Testis (tissue), 3 donors: ENCODE data around the gene TMEM164. TPM values are rescaled to one million over a fixed set of nuclear protein-coding genes. Genes with fewer than 3 reads are reported as not detected.

ENCODE experiments used
- DNase-seq: peaks from one replicate; pipeline ENCODE4 v3.0.0-alpha.2; 2019
- H3K27ac ChIP-seq, 2 donors: fragments of 200-600 bp; sonication (generic); one replicate each; pipeline ENCODE4 v1.5.1; 2019
- H3K27me3 ChIP-seq: fragments of 200-600 bp; sonication (generic); one replicate; pipeline ENCODE4 v1.5.1; 2019
- H3K36me3 ChIP-seq: fragments of 200-600 bp; sonication (generic); one replicate; pipeline ENCODE4 v1.5.1; 2017; ENCODE audit warnings: low read depth; ENCODE audit errors: missing control alignments
- H3K4me1 ChIP-seq: fragments of 200-600 bp; sonication (generic); one replicate; pipeline ENCODE4 v1.5.1; 2019
- H3K4me3 ChIP-seq, 2 donors: fragments of 200-600 bp; sonication (generic); one replicate each; pipeline ENCODE4 v1.5.1; 2017 to 2019
- H3K9me3 ChIP-seq: fragments of 200-600 bp; sonication (generic); one replicate; pipeline ENCODE4 v1.5.1; 2017
- CTCF ChIP-seq, 3 experiments: fragments of 450-650 bp in 2 of 3; fragments of 200-600 bp in 1 of 3; sonication (generic) in 1 of 3; IDR thresholded peaks; one replicate each; pipeline ENCODE4 v1.5.1; 2016 to 2019; ENCODE audit warnings: antibody characterized with exemption in 3 of 3, mild to moderate bottlenecking in 2 of 3, moderate library complexity in 1 of 3
- POLR2A ChIP-seq: fragments of 450-650 bp; IDR thresholded peaks from one replicate; pipeline ENCODE4 v1.6.1; 2017; ENCODE audit warnings: antibody characterized with exemption, mild to moderate bottlenecking, moderate library complexity
- WGBS, 2 donors: methylation state at CpG; one replicate each; pipeline ENCODE4 v1.1.5; 2018; 5-methylcytosine and 5-hydroxymethylcytosine counted together
- intact Hi-C: fragments of 100-400 bp; cut with DNase I; formaldehyde crosslinking; loops from one replicate; pipeline ENCODE4 v1.15.1; 2023; ENCODE audit warnings: low total_unique reads
- microRNA counts, 2 donors: library from miRNA; unstranded; fragments of <30 nt; microRNA quantifications; one replicate each; lab custom pipeline; 2016
- microRNA-seq, 2 donors: library from miRNA; unstranded; fragments of <30 nt; microRNA quantifications; one replicate each; pipeline ENCODE4, GENCODE V29; 2016; ENCODE audit warnings: borderline number of aligned reads in 2 of 2, borderline replicate concordance in 1 of 2
- polyA plus RNA-seq: library from polyadenylated mRNA; stranded (reverse); fragments of 350-450 nt; fragmentation: Illumina TruSeq; extraction: RNeasy Lipid Tissue Mini Kit (QIAGEN cat#74804); gene quantifications from one replicate; pipeline ENCODE4 v1.2.3, GENCODE V29; 2014; ENCODE audit warnings: low read depth, low replicate concordance; ENCODE audit not compliant: insufficient read depth
- small RNA-seq, 2 donors: library from RNA; depleted of rRNA; stranded (forward); fragments of <200 nt; gene quantifications; one replicate each; pipeline ENCODE3, GENCODE V24; 2016
- total RNA-seq, 2 donors: library from RNA; depleted of rRNA; stranded (reverse); fragments of >200 nt; gene quantifications; one replicate each; pipeline ENCODE4 v1.2.3, GENCODE V29; 2016

TMEM164 gene
- total and polyA plus RNA-seq, 3 donors from 2014 or later, result 7.9 to 13.9 (median 8.1) TPM

GRCh38 chrX:110224926-110225617 lies 222.2 kb downstream of the TMEM164 start:
- intact Hi-C loops, result no loop called here
- Histone ChIP-seq H3K27me3 (no peaks in the 10 kb centered on the region), H3K4me3 (no peak overlapping the region), H3K4me1 (no peaks in the 10 kb centered on the region), H3K36me3 (no peaks in the 10 kb centered on the region), H3K9me3 (no peaks in the 10 kb centered on the region), H3K27ac (no peak overlapping the region)
- no peak for TF ChIP-seq CTCF (IDR thresholded peaks at IDR 0.05)
- no peak for TF ChIP-seq POLR2A
- 80% methylated on average over 3 of the region's 3 CpGs for WGBS, 2 donors
- no peak for DNase-seq

- Histone ChIP-seq H3K4me1 (no peaks in the 10 kb centered on the region), H3K27ac (no peak overlapping the region), H3K4me3 (no peak overlapping the region), H3K27me3 (no peaks in the 10 kb centered on the region), H3K36me3 (no peaks in the 10 kb centered on the region), H3K9me3 (no peaks in the 10 kb centered on the region)
- TF ChIP-seq POLR2A, result no peak
- no peak for TF ChIP-seq CTCF (IDR thresholded peaks at IDR 0.05)
- intact Hi-C loops, result no loop called here
- DNase-seq, result no peak
- WGBS, 2 donors, result 73 to 77% methylated on average over 2 of the region's 2 CpGs
These were observed 224.0 kb downstream of the TMEM164 start for GRCh38 chrX:110226931-110227330.

MicroRNAs within 50 kb of the gene (microRNA counts, 767-probe panel; counts per million panel counts)
- 0 to 152 counts per million in 2 donors for microRNA hsa-miR-652-3p (lab: Ali Mortazavi, UCI)

Small RNA genes lying within 50 kb of the gene (microRNA-seq; reads per million reads assigned to microRNA genes)
- gene MIR3978 (0 reads per million in 2 donors), gene MIR652 (900 to 1,361 reads per million in 2 donors)

Small RNA genes lying within 50 kb of the gene (small RNA-seq; reads per million reads assigned to genes)
- gene MIR3978 (0 reads per million in 2 donors), gene MIR652 (0.85 to 2.1 reads per million in 2 donors), gene SNORD96B (0.18 to 1.1 reads per million in 2 donors)
